Body of pancreas (tissue), 4 donors: ENCODE data around the gene SIGLEC12. TPM values are rescaled to one million over a fixed set of nuclear protein-coding genes. Genes with fewer than 3 reads are reported as not detected.
"Not testable (repeated sequence)": the region's sequence is repeated elsewhere in the genome, so short reads cannot be mapped to it uniquely, and the experiment has no call there.

Source experiments
- ATAC-seq: fragments of 150-250 bp; one replicate; pipeline ENCODE4 v1.9.1; 2016
- DNase-seq, 4 donors: peaks; one replicate each; pipeline ENCODE4 v3.0.0-alpha.2; 2019
- H3K27ac ChIP-seq, 4 donors: fragments of 200-600 bp; sonication (generic); 1 replicate in 3 of 4; 2 replicates in 1 of 4; pipeline versions ENCODE4 v1.5.1 to v1.6.1; 2016 to 2019; ENCODE audit warnings: mild to moderate bottlenecking in 1 of 4, mixed read lengths in 1 of 4, moderate library complexity in 1 of 4
- H3K27me3 ChIP-seq, 2 donors: fragments of 200-600 bp; sonication (generic); one replicate each; pipeline ENCODE4 v1.6.0; 2016; ENCODE audit warnings: mild to moderate bottlenecking in 1 of 2
- H3K36me3 ChIP-seq, 2 donors: fragments of 200-600 bp; sonication (generic); replicated peaks in 1 of 2; 2 replicates each; pipeline ENCODE4 v1.5.1; 2016; ENCODE audit warnings: low read depth in 2 of 2; ENCODE audit not compliant: insufficient read depth in 1 of 2
- H3K4me1 ChIP-seq: fragments of 200-600 bp; sonication (generic); one replicate; pipeline ENCODE4 v1.6.0; 2016
- H3K4me3 ChIP-seq, 2 donors: fragments of 200-600 bp; sonication (generic); 1 replicate in 1 of 2; 2 replicates in 1 of 2; pipeline ENCODE4 v1.5.1; 2016 to 2019
- H3K9me3 ChIP-seq, 3 donors: fragments of 200-600 bp; sonication (generic); 1 replicate in 2 of 3; 2 replicates in 1 of 3; pipeline ENCODE4 v1.5.1; 2016
- POLR2A ChIP-seq, 3 donors: fragments of 450-650 bp; IDR thresholded peaks; one replicate each; pipeline ENCODE4 v1.6.1; 2016; ENCODE audit warnings: antibody characterized with exemption in 3 of 3, mild to moderate bottlenecking in 2 of 3
- WGBS, 2 donors: methylation state at CpG; one replicate each; pipeline ENCODE4 v1.1.5; 2017; 5-methylcytosine and 5-hydroxymethylcytosine counted together
- intact Hi-C: fragments of 100-400 bp; cut with DNase I; formaldehyde crosslinking; loops from one replicate; pipeline ENCODE4 v1.15.1; 2023
- total RNA-seq, 2 donors: library from RNA; depleted of rRNA; stranded (reverse); fragments of >200 nt; gene quantifications; one replicate each; pipeline ENCODE4 v1.1.0, GENCODE V29; 2016
- TF ChIP-seq, protein P1 (sequence below), 7 experiments: fragments of 450-650 bp in 4 of 7; fragments of 200-600 bp in 3 of 7; sonication (generic) in 3 of 7; IDR thresholded peaks; one replicate each; pipeline ENCODE4 v1.5.1; 2016 to 2019; ENCODE audit warnings: antibody characterized with exemption in 7 of 7

SIGLEC12 gene
- total RNA-seq, 2 donors from 2014 or later: not detected

GRCh38 chr19:51503286-51503817, 1.8 kb upstream of the SIGLEC12 start:
- ATAC-seq (no peak), DNase-seq (peak in 1 of 4 donors; percentile 14)
- Histone ChIP-seq H3K27ac (no peak overlapping the region), H3K27me3 (no peaks in the 10 kb centered on the region), H3K4me1 (no peaks in the 10 kb centered on the region), H3K4me3 (no peak overlapping the region), H3K9me3 (no peaks in the 10 kb centered on the region), H3K36me3 (no peaks in the 10 kb centered on the region)
- WGBS, 2 donors: 53 to 60% methylated on average over 5 of the region's 5 CpGs
- TF ChIP-seq, protein P1, sequence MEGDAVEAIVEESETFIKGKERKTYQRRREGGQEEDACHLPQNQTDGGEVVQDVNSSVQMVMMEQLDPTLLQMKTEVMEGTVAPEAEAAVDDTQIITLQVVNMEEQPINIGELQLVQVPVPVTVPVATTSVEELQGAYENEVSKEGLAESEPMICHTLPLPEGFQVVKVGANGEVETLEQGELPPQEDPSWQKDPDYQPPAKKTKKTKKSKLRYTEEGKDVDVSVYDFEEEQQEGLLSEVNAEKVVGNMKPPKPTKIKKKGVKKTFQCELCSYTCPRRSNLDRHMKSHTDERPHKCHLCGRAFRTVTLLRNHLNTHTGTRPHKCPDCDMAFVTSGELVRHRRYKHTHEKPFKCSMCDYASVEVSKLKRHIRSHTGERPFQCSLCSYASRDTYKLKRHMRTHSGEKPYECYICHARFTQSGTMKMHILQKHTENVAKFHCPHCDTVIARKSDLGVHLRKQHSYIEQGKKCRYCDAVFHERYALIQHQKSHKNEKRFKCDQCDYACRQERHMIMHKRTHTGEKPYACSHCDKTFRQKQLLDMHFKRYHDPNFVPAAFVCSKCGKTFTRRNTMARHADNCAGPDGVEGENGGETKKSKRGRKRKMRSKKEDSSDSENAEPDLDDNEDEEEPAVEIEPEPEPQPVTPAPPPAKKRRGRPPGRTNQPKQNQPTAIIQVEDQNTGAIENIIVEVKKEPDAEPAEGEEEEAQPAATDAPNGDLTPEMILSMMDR (IDR thresholded peaks at IDR 0.05): no peak
- TF ChIP-seq POLR2A (IDR thresholded peaks at IDR 0.05): no peak
- intact Hi-C loops: no loop called here

DNA sequence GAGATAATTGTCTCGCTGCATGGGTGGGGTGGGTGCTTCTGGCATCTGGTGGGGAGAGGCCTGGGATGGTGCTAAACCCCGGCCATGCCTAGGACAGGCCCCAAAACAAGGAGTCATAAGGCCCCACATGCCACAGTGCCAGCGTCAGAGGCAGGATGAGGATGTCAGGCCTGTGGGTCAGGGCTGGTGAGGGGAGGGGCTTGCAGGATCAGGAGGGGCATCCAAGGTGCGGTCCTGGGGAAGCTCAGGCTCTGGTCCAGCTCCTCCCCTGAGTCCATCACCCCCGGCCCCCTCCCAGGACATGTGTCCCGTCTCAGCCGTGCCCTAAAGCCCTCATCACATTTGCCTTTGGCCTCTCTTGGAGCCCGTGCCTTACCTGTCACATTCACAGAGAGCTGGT, 669 bp downstream of the SIGLEC12 start:
- H3K36me3 ChIP-seq, H3K27ac ChIP-seq, ATAC-seq, H3K9me3 ChIP-seq, H3K4me1 ChIP-seq, intact Hi-C loops, DNase-seq, H3K4me3 ChIP-seq, H3K27me3 ChIP-seq: not testable (repeated sequence)
- 20 to 29% methylated on average over 6 to 7 of the region's 8 CpGs for WGBS, 2 donors

DNA sequence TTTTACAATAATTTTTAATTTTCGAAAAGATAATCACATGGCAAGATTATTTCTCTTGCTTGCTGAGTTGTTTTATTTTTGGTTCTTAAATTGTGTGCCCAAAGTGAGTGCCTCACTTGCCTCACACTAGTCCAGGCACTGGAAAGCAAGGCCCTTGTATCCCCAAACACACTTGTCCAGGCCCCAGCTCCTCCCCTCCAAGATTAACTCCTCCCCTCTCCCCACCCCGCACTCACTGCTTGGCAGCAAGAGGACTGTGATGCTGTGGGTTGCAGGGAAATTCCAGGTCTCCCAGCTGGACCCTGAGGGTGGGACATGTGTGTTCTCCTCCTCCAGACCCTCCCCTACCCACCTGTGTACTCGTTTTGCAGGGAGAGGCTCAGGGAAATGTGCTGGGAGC, 3.9 kb downstream of the SIGLEC12 start:
- Histone ChIP-seq H3K36me3 (no peaks in the 10 kb centered on the region), H3K27ac (no peak overlapping the region), H3K4me3 (no peak overlapping the region), H3K9me3 (no peaks in the 10 kb centered on the region), H3K27me3 (no peaks in the 10 kb centered on the region), H3K4me1 (no peaks in the 10 kb centered on the region)
- TF ChIP-seq, protein P1 (IDR thresholded peaks at IDR 0.05): no peak
- no peak for TF ChIP-seq POLR2A (IDR thresholded peaks at IDR 0.05)
- intact Hi-C loops: no loop called here
- WGBS, 2 donors: 31% methylated on average over 3 of the region's 3 CpGs
- ATAC-seq: no peak
- DNase-seq: no peak

DNA sequence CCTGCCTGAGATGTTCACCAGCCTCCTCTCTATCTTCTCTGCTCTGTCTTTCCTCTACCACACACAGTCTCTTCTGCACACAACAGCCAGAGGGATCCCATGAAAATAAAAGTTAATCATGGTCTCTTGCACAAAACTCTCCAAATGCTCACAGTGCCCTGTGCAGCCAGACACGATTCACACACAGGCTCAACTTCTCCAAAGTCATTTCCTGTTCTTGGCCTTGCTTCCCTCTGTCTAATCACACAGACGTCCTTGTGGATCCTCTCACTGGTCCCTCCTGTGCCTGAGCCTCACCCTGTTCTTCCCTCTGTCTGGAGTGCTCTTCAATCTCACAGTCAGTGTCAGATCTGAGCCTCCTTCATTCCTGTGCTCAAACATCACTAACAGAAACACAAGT, 7.8 kb downstream of the SIGLEC12 start:
- no peaks in the 10 kb centered on the region for H3K27me3 ChIP-seq
- no peaks in the 10 kb centered on the region for H3K4me1 ChIP-seq
- 9 to 10% methylated on average over 2 of the region's 2 CpGs for WGBS, 2 donors
- no peak overlapping the region for H3K27ac ChIP-seq
- intact Hi-C loops: no loop called here
- H3K4me3 ChIP-seq: no peak overlapping the region
- H3K9me3 ChIP-seq: no peaks in the 10 kb centered on the region
- ATAC-seq (no peak), DNase-seq (peak in 1 of 4 donors; percentile 11)
- H3K36me3 ChIP-seq: no peaks in the 10 kb centered on the region
- TF ChIP-seq POLR2A (IDR thresholded peaks at IDR 0.05): no peak
- TF ChIP-seq, protein P1 (IDR thresholded peaks at IDR 0.05): no peak

GRCh38 chr19:51491586-51491985, 10.0 kb downstream of the SIGLEC12 start:
- no peak for TF ChIP-seq POLR2A (IDR thresholded peaks at IDR 0.05)
- ATAC-seq (no peak), DNase-seq (no peak)
- H3K4me1 ChIP-seq: no peaks in the 10 kb centered on the region
- intact Hi-C loops: no loop called here
- no peak overlapping the region for H3K27ac ChIP-seq
- H3K36me3 ChIP-seq: no peaks in the 10 kb centered on the region
- no peaks in the 10 kb centered on the region for H3K27me3 ChIP-seq
- H3K9me3 ChIP-seq: no peaks in the 10 kb centered on the region
- 42 to 50% methylated on average over 3 to 7 of the region's 7 CpGs for WGBS, 2 donors
- H3K4me3 ChIP-seq: no peak overlapping the region

GRCh38 chr19:51490676-51491075, 10.9 kb downstream of the SIGLEC12 start:
- no peaks in the 10 kb centered on the region for H3K27me3 ChIP-seq
- no peak overlapping the region for H3K27ac ChIP-seq
- intact Hi-C loops: no loop called here
- H3K4me3 ChIP-seq: no peak overlapping the region
- ATAC-seq: no peak
- no peaks in the 10 kb centered on the region for H3K4me1 ChIP-seq
- no peaks in the 10 kb centered on the region for H3K36me3 ChIP-seq
- DNase-seq: no peak
- H3K9me3 ChIP-seq: no peaks in the 10 kb centered on the region
- WGBS, 2 donors: 18 to 41% methylated on average over 7 to 14 of the region's 14 CpGs
- TF ChIP-seq, protein P1 (IDR thresholded peaks at IDR 0.05): no peak
